Stomach (tissue), 9 donors: ENCODE measurements around the gene MRGPRE. TPM values are rescaled to one million over a fixed set of nuclear protein-coding genes. Genes with fewer than 3 reads are reported as not detected.

ENCODE experiments used
- DNase-seq, 2 donors: peaks; one replicate each; pipeline versions ENCODE4 v3.0.0 to v3.0.0-alpha.2; 2013 to 2019
- H3K27ac ChIP-seq, 5 donors: fragments of 200-600 bp in 4 of 5; sonication (generic) in 4 of 5; one replicate each; pipeline ENCODE4 v1.5.1; 2013 to 2019; ENCODE audit warnings: mild to moderate bottlenecking in 1 of 5, moderate library complexity in 1 of 5
- H3K27me3 ChIP-seq, 3 donors: fragments of 200-600 bp; sonication (generic); one replicate each; pipeline ENCODE4 v1.5.1; 2017 to 2019; ENCODE audit warnings: mixed run types in 1 of 3
- H3K36me3 ChIP-seq, 4 donors: fragments of 200-600 bp; sonication (generic); 1 replicate in 3 of 4; 2 replicates in 1 of 4; pipeline ENCODE4 v1.5.1; 2016 to 2019
- H3K4me1 ChIP-seq, 4 donors: fragments of 200-600 bp; sonication (generic); one replicate each; pipeline ENCODE4 v1.5.1; 2016 to 2019
- H3K4me3 ChIP-seq, 4 donors: fragments of 200-600 bp; sonication (generic) in 3 of 4; one replicate each; pipeline ENCODE4 v1.5.1; 2016 to 2019; ENCODE audit warnings: mild to moderate bottlenecking in 1 of 4
- H3K9me3 ChIP-seq, 4 donors: fragments of 200-600 bp; sonication (generic); one replicate each; pipeline ENCODE4 v1.5.1; 2016 to 2019
- CTCF ChIP-seq, 7 experiments: fragments of 450-650 bp in 4 of 7; fragments of 200-600 bp in 3 of 7; sonication (generic) in 3 of 7; IDR thresholded peaks; one replicate each; pipeline ENCODE4 v1.5.1; 2016 to 2019; ENCODE audit warnings: antibody characterized with exemption in 7 of 7, control low read depth in 2 of 7, mild to moderate bottlenecking in 1 of 7
- EP300 ChIP-seq: sonication (generic); formaldehyde crosslinking; IDR thresholded peaks from one replicate; pipeline ENCODE4 v1.6.1; 2017; ENCODE audit warnings: antibody characterized with exemption
- POLR2A ChIP-seq, 4 donors: fragments of 450-650 bp; IDR thresholded peaks; one replicate each; pipeline ENCODE4 v1.6.1; 2016; ENCODE audit warnings: antibody characterized with exemption in 4 of 4, control low read depth in 2 of 4, mild to moderate bottlenecking in 1 of 4, moderate library complexity in 1 of 4
- POLR2AphosphoS5 ChIP-seq, 3 donors: sonication (generic); formaldehyde crosslinking; IDR thresholded peaks; one replicate each; pipeline ENCODE4 v1.6.1; 2016; ENCODE audit warnings: antibody characterized with exemption in 3 of 3
- WGBS, 5 donors: extraction: QIAGEN DNeasy Blood & Tissue Kit in 3 of 5; methylation state at CpG; one replicate each; pipeline versions ENCODE4 v1.1.5 to v1.1.7; 2013 to 2018; 5-methylcytosine and 5-hydroxymethylcytosine counted together
- intact Hi-C: fragments of 100-400 bp; cut with DNase I; formaldehyde crosslinking; loops from one replicate; pipeline ENCODE4 v1.15.1; 2023; ENCODE audit warnings: low total_unique reads
- polyA plus RNA-seq, 3 donors: library from polyadenylated mRNA; stranded (reverse); fragments of 200-250 nt; gene quantifications; one replicate each; pipeline ENCODE4 v1.2.3, GENCODE V29; 2013
- total RNA-seq, 5 donors: library from RNA; depleted of rRNA; stranded (reverse); fragments of >200 nt; gene quantifications; one replicate each; pipeline versions ENCODE4 v1.1.0 to v1.2.3, GENCODE V29; 2014 to 2016
- donor health status: healthy with polysubstance abuse.
- donor health status: Bipolar disorder and iron deficiency.
- donor health status: healthy.

Gene MRGPRE
- total and polyA plus RNA-seq, 8 donors, result not detected

- intact Hi-C loops, result no loop called here
- H3K36me3 ChIP-seq, result no peaks in the 10 kb centered on the region
- TF ChIP-seq POLR2A (IDR thresholded peaks at IDR 0.05) (no peak), POLR2AphosphoS5 (IDR thresholded peaks at IDR 0.05) (no peak), EP300 (no peak), CTCF (IDR thresholded peaks at IDR 0.05) (no peak)
- H3K4me3 ChIP-seq, result no peak overlapping the region
- peaks cover 0 to 76% (median 17%) of the 10 kb centered on the region in 3 donors for H3K27me3 ChIP-seq
- no peaks in the 10 kb centered on the region for H3K9me3 ChIP-seq
- no peak overlapping the region for H3K27ac ChIP-seq
- no peak for DNase-seq
- 84 to 86% (median 85%) methylated on average over 19 to 23 of the region's 23 CpGs for WGBS, 5 donors
- H3K4me1 ChIP-seq, result peaks cover 0 to 5% (median 0%) of the 10 kb centered on the region in 4 donors
Measured at GRCh38 chr11:3228445-3228829, 3.8 kb downstream of the MRGPRE start.

- no peak for DNase-seq
- no peaks in the 10 kb centered on the region for H3K9me3 ChIP-seq
- 78 to 87% (median 85%) methylated on average over 16 to 46 of the region's 46 CpGs for WGBS, 5 donors
- H3K36me3 ChIP-seq, result no peaks in the 10 kb centered on the region
- TF ChIP-seq POLR2A (IDR thresholded peaks at IDR 0.05), result no peak
- no peak for TF ChIP-seq POLR2AphosphoS5 (IDR thresholded peaks at IDR 0.05)
- no peak for TF ChIP-seq EP300
- TF ChIP-seq CTCF (IDR thresholded peaks at IDR 0.05), result no peak
- H3K27me3 ChIP-seq, result peaks cover 0 to 77% (median 23%) of the 10 kb centered on the region in 3 donors
- peaks cover 0 to 5% (median 0%) of the 10 kb centered on the region in 4 donors for H3K4me1 ChIP-seq
- intact Hi-C loops, result no loop called here
- H3K4me3 ChIP-seq, result no peak overlapping the region
- H3K27ac ChIP-seq, result no peak overlapping the region
Measured at GRCh38 chr11:3227568-3228444, 4.4 kb downstream of the MRGPRE start.

GRCh38 chr11:3226846-3227567, 5.2 kb downstream of the MRGPRE start:
- no peaks in the 10 kb centered on the region for H3K36me3 ChIP-seq
- intact Hi-C loops, result no loop called here
- H3K9me3 ChIP-seq, result no peaks in the 10 kb centered on the region
- no peak overlapping the region for H3K27ac ChIP-seq
- TF ChIP-seq POLR2A (IDR thresholded peaks at IDR 0.05) (no peak), CTCF (IDR thresholded peaks at IDR 0.05) (no peak), EP300 (no peak), POLR2AphosphoS5 (IDR thresholded peaks at IDR 0.05) (no peak)
- 83 to 92% (median 90%) methylated on average over 12 to 18 of the region's 18 CpGs for WGBS, 5 donors
- DNase-seq, result no peak
- peaks cover 0 to 3% (median 0%) of the 10 kb centered on the region in 4 donors for H3K4me1 ChIP-seq
- no peak overlapping the region for H3K4me3 ChIP-seq
- peaks cover 0 to 83% (median 28%) of the 10 kb centered on the region in 3 donors for H3K27me3 ChIP-seq

GRCh38 chr11:3225826-3226750, 6.1 kb downstream of the MRGPRE start:
- intact Hi-C loops, result no loop called here
- peaks cover 0 to 83% (median 34%) of the 10 kb centered on the region in 3 donors for H3K27me3 ChIP-seq
- no peaks in the 10 kb centered on the region for H3K36me3 ChIP-seq
- H3K9me3 ChIP-seq, result no peaks in the 10 kb centered on the region
- H3K27ac ChIP-seq, result no peak overlapping the region
- peak in 1 of 2 donors; percentile 3 for DNase-seq
- no peak for TF ChIP-seq POLR2A (IDR thresholded peaks at IDR 0.05)
- TF ChIP-seq EP300, result no peak
- no peak for TF ChIP-seq POLR2AphosphoS5 (IDR thresholded peaks at IDR 0.05)
- no peak for TF ChIP-seq CTCF (IDR thresholded peaks at IDR 0.05)
- H3K4me1 ChIP-seq, result no peaks in the 10 kb centered on the region
- H3K4me3 ChIP-seq, result no peak overlapping the region
- WGBS, 5 donors, result 73 to 81% (median 79%) methylated on average over 19 to 21 of the region's 21 CpGs
